ENCODE data around the gene PMCH.
"Not testable (repeated sequence)": the region's sequence is repeated elsewhere in the genome, so short reads cannot be mapped to it uniquely, and the experiment has no call there.

The PMCH gene

GRCh38 chr12:102174117-102174516, 23.5 kb downstream of the PMCH start:
- no peak for TF ChIP-seq CTCF (conservative IDR thresholded peaks at IDR 0.05; ENCODE audit: low read depth, low read length)
- no peak overlapping the region for H3K4me3 ChIP-seq (ENCODE audit: low read length)
- DNase-seq (ENCODE audit: low read depth): no peak

- no peak for TF ChIP-seq CTCF (conservative IDR thresholded peaks at IDR 0.05; ENCODE audit: low read depth, low read length)
- no peak overlapping the region for H3K4me3 ChIP-seq (ENCODE audit: low read length)
- DNase-seq (ENCODE audit: low read depth): peak; percentile 26
Measured at GRCh38 chr12:102172436-102172835, 25.2 kb downstream of the PMCH start.

GRCh38 chr12:102171951-102172350, 25.7 kb downstream of the PMCH start:
- TF ChIP-seq CTCF (conservative IDR thresholded peaks at IDR 0.05; ENCODE audit: low read depth, low read length): no peak
- H3K4me3 ChIP-seq (ENCODE audit: low read length): no peak overlapping the region
- no peak for DNase-seq (ENCODE audit: low read depth)

GRCh38 chr12:102169922-102170621, 27.6 kb downstream of the PMCH start:
- DNase-seq (ENCODE audit: low read depth): peak; percentile 4
- peak; percentile 85 for TF ChIP-seq CTCF (conservative IDR thresholded peaks at IDR 0.05; ENCODE audit: low read depth, low read length)
- no peak overlapping the region for H3K4me3 ChIP-seq (ENCODE audit: low read length)

- TF ChIP-seq CTCF (conservative IDR thresholded peaks at IDR 0.05; ENCODE audit: low read depth, low read length): no peak
- no peak for DNase-seq (ENCODE audit: low read depth)
- no peak overlapping the region for H3K4me3 ChIP-seq (ENCODE audit: low read length)
Measured at GRCh38 chr12:102167821-102168604, 29.6 kb downstream of the PMCH start.

- no peak for TF ChIP-seq CTCF (conservative IDR thresholded peaks at IDR 0.05; ENCODE audit: low read depth, low read length)
- no peak for DNase-seq (ENCODE audit: low read depth)
- H3K4me3 ChIP-seq (ENCODE audit: low read length): no peak overlapping the region
Measured at GRCh38 chr12:102163383-102163782, 34.2 kb downstream of the PMCH start.

GRCh38 chr12:102155206-102155605, 42.4 kb downstream of the PMCH start:
- H3K4me3 ChIP-seq (ENCODE audit: low read length); DNase-seq (ENCODE audit: low read depth): not testable (repeated sequence)

- not testable (repeated sequence) for DNase-seq (ENCODE audit: low read depth); H3K4me3 ChIP-seq (ENCODE audit: low read length)
Measured at GRCh38 chr12:102147062-102147587, 50.5 kb downstream of the PMCH start.
